ENCODE results near the gene MARVELD3. TPM values are rescaled to one million over a fixed set of nuclear protein-coding genes. Genes with fewer than 3 reads are reported as not detected.

MARVELD3 gene
- polyA plus RNA-seq, 1 donor (not counting 4 experiments of a cell fraction or from before 2014, with no cell fraction given), result 11.6 TPM

DNA sequence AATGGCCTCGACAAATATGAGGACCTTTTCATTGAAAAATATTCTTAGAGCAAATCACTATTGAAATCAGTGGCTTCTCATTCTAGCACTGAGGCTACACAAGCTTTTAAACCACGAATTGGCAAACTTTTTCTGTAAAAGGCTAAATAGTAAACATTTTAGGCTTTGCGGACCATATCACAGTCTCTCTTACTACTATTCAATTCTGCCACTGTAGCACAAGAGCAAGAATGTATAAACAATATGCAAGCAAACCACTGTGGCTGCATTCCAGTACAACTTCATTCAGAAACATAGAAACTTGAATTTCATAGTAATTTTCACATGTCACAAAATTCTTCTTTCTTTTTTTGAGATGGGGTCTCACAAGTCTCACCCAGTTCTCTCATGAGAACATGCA is 49.4 kb downstream of the MARVELD3 start:
- Histone ChIP-seq H3K9me1 (ENCODE audit: control insufficient read depth, extremely low read depth, insufficient read depth, low read length) (no peaks in the 10 kb centered on the region), H3K4me3 (ENCODE audit: control insufficient read depth in 2 of 3, extremely low read depth in 1 of 3, insufficient read depth in 2 of 3, low read depth in 1 of 3, low read length in 3 of 3) (no peak overlapping the region), H3K4me1 (ENCODE audit: control insufficient read depth, extremely low read depth, insufficient read depth, low read length) (no peaks in the 10 kb centered on the region), H3K79me2 (ENCODE audit: control insufficient read depth, insufficient read depth, low read length) (no peaks in the 10 kb centered on the region), H3K4me2 (ENCODE audit: control insufficient read depth, extremely low read depth, insufficient read depth, low read depth, low read length) (no peak overlapping the region), H2AFZ (ENCODE audit: control insufficient read depth, low read length) (no peak overlapping the region), H3K27ac (ENCODE audit: control insufficient read depth, insufficient read depth, low read length) (no peak overlapping the region), H3K27me3 (ENCODE audit: control insufficient read depth, extremely low read depth, insufficient read depth, low read length) (no peaks in the 10 kb centered on the region), H3K9me3 (ENCODE audit: control insufficient read depth, low read depth, low read length) (no peaks in the 10 kb centered on the region), H3K9ac (ENCODE audit: control insufficient read depth, extremely low read depth, insufficient read depth, low read length) (no peak overlapping the region), H4K20me1 (ENCODE audit: control insufficient read depth, extremely low read depth, insufficient read depth, low read length) (no peaks in the 10 kb centered on the region), H3K36me3 (ENCODE audit: control insufficient read depth in 2 of 2, extremely low read depth in 1 of 2, insufficient read depth in 2 of 2, low read length in 2 of 2) (peaks cover 2 to 10% of the 10 kb centered on the region in 2 experiments)
- TF ChIP-seq EZH2 (IDR thresholded peaks at IDR 0.05; ENCODE audit: low read length), result no peak
- TF ChIP-seq, protein P1, sequence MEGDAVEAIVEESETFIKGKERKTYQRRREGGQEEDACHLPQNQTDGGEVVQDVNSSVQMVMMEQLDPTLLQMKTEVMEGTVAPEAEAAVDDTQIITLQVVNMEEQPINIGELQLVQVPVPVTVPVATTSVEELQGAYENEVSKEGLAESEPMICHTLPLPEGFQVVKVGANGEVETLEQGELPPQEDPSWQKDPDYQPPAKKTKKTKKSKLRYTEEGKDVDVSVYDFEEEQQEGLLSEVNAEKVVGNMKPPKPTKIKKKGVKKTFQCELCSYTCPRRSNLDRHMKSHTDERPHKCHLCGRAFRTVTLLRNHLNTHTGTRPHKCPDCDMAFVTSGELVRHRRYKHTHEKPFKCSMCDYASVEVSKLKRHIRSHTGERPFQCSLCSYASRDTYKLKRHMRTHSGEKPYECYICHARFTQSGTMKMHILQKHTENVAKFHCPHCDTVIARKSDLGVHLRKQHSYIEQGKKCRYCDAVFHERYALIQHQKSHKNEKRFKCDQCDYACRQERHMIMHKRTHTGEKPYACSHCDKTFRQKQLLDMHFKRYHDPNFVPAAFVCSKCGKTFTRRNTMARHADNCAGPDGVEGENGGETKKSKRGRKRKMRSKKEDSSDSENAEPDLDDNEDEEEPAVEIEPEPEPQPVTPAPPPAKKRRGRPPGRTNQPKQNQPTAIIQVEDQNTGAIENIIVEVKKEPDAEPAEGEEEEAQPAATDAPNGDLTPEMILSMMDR (optimal IDR thresholded peaks at IDR 0.05 in 1 of 3, IDR thresholded peaks at IDR 0.05 in 1 of 3, conservative IDR thresholded peaks at IDR 0.05 in 1 of 3; ENCODE audit: extremely low read depth in 1 of 3, insufficient read depth in 2 of 3, low read length in 3 of 3), result no peak
- FAIRE-seq (no peak), DNase-seq (ENCODE audit: low read depth, low spot score) (no peak)
- dilution Hi-C loops (cut with MboI; ENCODE audit: extremely low pct_ligation_motif_present, low sequenced_read_pairs), result no loop called here

DNA sequence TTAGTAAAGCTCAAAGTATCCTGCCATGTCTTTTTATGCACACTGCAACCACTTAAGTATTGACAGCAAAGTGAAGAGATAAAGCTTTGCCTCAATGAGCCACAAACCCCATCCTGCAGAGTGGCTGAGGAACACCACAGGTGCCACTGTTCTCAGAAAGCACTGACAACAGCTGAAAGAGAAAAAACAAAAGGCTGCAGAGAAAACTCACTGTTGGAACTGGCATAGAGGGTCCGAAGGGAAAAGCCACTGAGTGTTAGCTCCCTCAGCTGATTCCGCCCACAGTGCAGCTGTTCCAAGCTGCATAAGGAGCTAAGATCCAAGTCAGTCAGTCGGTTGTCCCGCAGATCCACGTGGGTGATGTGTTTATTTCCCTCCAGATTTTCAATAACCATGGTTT is 50.3 kb downstream of the MARVELD3 start:
- H4K20me1 ChIP-seq (ENCODE audit: control insufficient read depth, extremely low read depth, insufficient read depth, low read length), result no peaks in the 10 kb centered on the region
- H3K4me3 ChIP-seq (ENCODE audit: control insufficient read depth in 2 of 3, extremely low read depth in 1 of 3, insufficient read depth in 2 of 3, low read depth in 1 of 3, low read length in 3 of 3), result no peak overlapping the region
- peaks cover 2 to 6% of the 10 kb centered on the region in 2 experiments for H3K36me3 ChIP-seq (ENCODE audit: control insufficient read depth in 2 of 2, extremely low read depth in 1 of 2, insufficient read depth in 2 of 2, low read length in 2 of 2)
- H3K9me1 ChIP-seq (ENCODE audit: control insufficient read depth, extremely low read depth, insufficient read depth, low read length), result no peaks in the 10 kb centered on the region
- FAIRE-seq (no peak), DNase-seq (ENCODE audit: low read depth, low spot score) (no peak)
- no peak overlapping the region for H2AFZ ChIP-seq (ENCODE audit: control insufficient read depth, low read length)
- no peaks in the 10 kb centered on the region for H3K79me2 ChIP-seq (ENCODE audit: control insufficient read depth, insufficient read depth, low read length)
- H3K27me3 ChIP-seq (ENCODE audit: control insufficient read depth, extremely low read depth, insufficient read depth, low read length), result no peaks in the 10 kb centered on the region
- no peaks in the 10 kb centered on the region for H3K4me1 ChIP-seq (ENCODE audit: control insufficient read depth, extremely low read depth, insufficient read depth, low read length)
- dilution Hi-C loops (cut with MboI; ENCODE audit: extremely low pct_ligation_motif_present, low sequenced_read_pairs), result no loop called here
- TF ChIP-seq, protein P1 (optimal IDR thresholded peaks at IDR 0.05 in 1 of 3, IDR thresholded peaks at IDR 0.05 in 1 of 3, conservative IDR thresholded peaks at IDR 0.05 in 1 of 3; ENCODE audit: extremely low read depth in 1 of 3, insufficient read depth in 2 of 3, low read length in 3 of 3), result no peak
- no peak for TF ChIP-seq EZH2 (IDR thresholded peaks at IDR 0.05; ENCODE audit: low read length)
- H3K27ac ChIP-seq (ENCODE audit: control insufficient read depth, insufficient read depth, low read length), result no peak overlapping the region
- H3K9ac ChIP-seq (ENCODE audit: control insufficient read depth, extremely low read depth, insufficient read depth, low read length), result no peak overlapping the region
- H3K4me2 ChIP-seq (ENCODE audit: control insufficient read depth, extremely low read depth, insufficient read depth, low read depth, low read length), result no peak overlapping the region
- no peaks in the 10 kb centered on the region for H3K9me3 ChIP-seq (ENCODE audit: control insufficient read depth, low read depth, low read length)
